Neural crest cell (in vitro differentiated cells): ENCODE results near the gene SRPK1. TPM values are rescaled to one million over a fixed set of nuclear protein-coding genes. Genes with fewer than 3 reads are reported as not detected.

ENCODE experiments used
- DNase-seq: peaks from one replicate; pipeline ENCODE4 v3.0.0; 2021; ENCODE audit warnings: low read depth, mixed read lengths, low spot score
- H3K27ac Mint-ChIP-seq: one replicate; pipeline ENCODE4 v1.8.0; 2021; ENCODE audit warnings: mild to moderate bottlenecking, mixed read lengths; ENCODE audit not compliant: unreplicated experiment
- H3K27me3 Mint-ChIP-seq: 2 replicates; pipeline ENCODE4 v1.8.0; 2021; ENCODE audit warnings: low read depth, mild to moderate bottlenecking, mixed read lengths
- H3K36me3 Mint-ChIP-seq: 2 replicates; pipeline ENCODE4 v1.8.0; 2021; ENCODE audit warnings: low read depth, mild to moderate bottlenecking, mixed read lengths
- H3K4me1 Mint-ChIP-seq: 2 replicates; pipeline ENCODE4 v1.8.0; 2021; ENCODE audit warnings: mixed read lengths
- H3K4me3 Mint-ChIP-seq: one replicate; pipeline ENCODE4 v1.8.0; 2021; ENCODE audit warnings: mild to moderate bottlenecking, mixed read lengths
- H3K9me3 Mint-ChIP-seq: 2 replicates; pipeline ENCODE4 v1.8.0; 2021; ENCODE audit warnings: mixed read lengths
- CTCF ChIP-seq: fragments of 200-600 bp; sonication (generic); conservative IDR thresholded peaks from 2 replicates; pipeline ENCODE4 v1.5.0; 2021; ENCODE audit warnings: antibody characterized with exemption, mild to moderate bottlenecking
- total RNA-seq: library from RNA; stranded (reverse); gene quantifications from 2 replicates; pipeline ENCODE4 v1.2.1, GENCODE V29; 2021

Gene SRPK1
- total RNA-seq, 1 donor from 2014 or later, result 113 TPM

GRCh38 chr6:35790683-35791082 lies 130.2 kb downstream of the SRPK1 start:
- Mint-ChIP-seq H3K4me3 (no peak overlapping the region), H3K9me3 (no peaks in the 10 kb centered on the region), H3K36me3 (no peaks in the 10 kb centered on the region), H3K4me1 (no peaks in the 10 kb centered on the region), H3K27me3 (peaks cover 29% of the 10 kb centered on the region), H3K27ac (no peak overlapping the region)
- no peak for DNase-seq
- no peak for TF ChIP-seq CTCF

GRCh38 chr6:35788423-35788982 lies 132.4 kb downstream of the SRPK1 start:
- Mint-ChIP-seq H3K4me1 (no peaks in the 10 kb centered on the region), H3K4me3 (no peak overlapping the region), H3K36me3 (no peaks in the 10 kb centered on the region), H3K9me3 (no peaks in the 10 kb centered on the region), H3K27me3 (peaks cover 32% of the 10 kb centered on the region), H3K27ac (no peak overlapping the region)
- no peak for DNase-seq
- TF ChIP-seq CTCF, result no peak

- Mint-ChIP-seq H3K4me3 (no peak overlapping the region), H3K9me3 (no peaks in the 10 kb centered on the region), H3K4me1 (no peaks in the 10 kb centered on the region), H3K27me3 (peaks cover 32% of the 10 kb centered on the region), H3K27ac (no peak overlapping the region), H3K36me3 (no peaks in the 10 kb centered on the region)
- TF ChIP-seq CTCF, result no peak
- DNase-seq, result no peak
These were observed 133.4 kb downstream of the SRPK1 start for GRCh38 chr6:35787266-35788218.

- TF ChIP-seq CTCF, result no peak
- no peaks in the 10 kb centered on the region for H3K4me1 Mint-ChIP-seq
- no peak overlapping the region for H3K27ac Mint-ChIP-seq
- H3K9me3 Mint-ChIP-seq, result no peaks in the 10 kb centered on the region
- no peaks in the 10 kb centered on the region for H3K36me3 Mint-ChIP-seq
- DNase-seq, result no peak
- H3K4me3 Mint-ChIP-seq, result no peak overlapping the region
- peaks cover 32% of the 10 kb centered on the region for H3K27me3 Mint-ChIP-seq
These were observed 134.1 kb downstream of the SRPK1 start for GRCh38 chr6:35786810-35787209.

- DNase-seq, result no peak
- TF ChIP-seq CTCF, result no peak
- Mint-ChIP-seq H3K9me3 (no peaks in the 10 kb centered on the region), H3K27me3 (peaks cover 32% of the 10 kb centered on the region), H3K36me3 (no peaks in the 10 kb centered on the region), H3K4me1 (no peaks in the 10 kb centered on the region), H3K4me3 (no peak overlapping the region), H3K27ac (no peak overlapping the region)
These were observed 134.6 kb downstream of the SRPK1 start for GRCh38 chr6:35786272-35786671.
